NCI-H1048 (cell line): ENCODE measurements around the gene TAF11.
"Not testable (repeated sequence)": the region's sequence is repeated elsewhere in the genome, so short reads cannot be mapped to it uniquely, and the experiment has no call there.

Source experiments
- DNase-seq: peaks from one replicate; lab custom pipeline; 2025; lab: John Stamatoyannopoulos, UW

The TAF11 gene

DNA sequence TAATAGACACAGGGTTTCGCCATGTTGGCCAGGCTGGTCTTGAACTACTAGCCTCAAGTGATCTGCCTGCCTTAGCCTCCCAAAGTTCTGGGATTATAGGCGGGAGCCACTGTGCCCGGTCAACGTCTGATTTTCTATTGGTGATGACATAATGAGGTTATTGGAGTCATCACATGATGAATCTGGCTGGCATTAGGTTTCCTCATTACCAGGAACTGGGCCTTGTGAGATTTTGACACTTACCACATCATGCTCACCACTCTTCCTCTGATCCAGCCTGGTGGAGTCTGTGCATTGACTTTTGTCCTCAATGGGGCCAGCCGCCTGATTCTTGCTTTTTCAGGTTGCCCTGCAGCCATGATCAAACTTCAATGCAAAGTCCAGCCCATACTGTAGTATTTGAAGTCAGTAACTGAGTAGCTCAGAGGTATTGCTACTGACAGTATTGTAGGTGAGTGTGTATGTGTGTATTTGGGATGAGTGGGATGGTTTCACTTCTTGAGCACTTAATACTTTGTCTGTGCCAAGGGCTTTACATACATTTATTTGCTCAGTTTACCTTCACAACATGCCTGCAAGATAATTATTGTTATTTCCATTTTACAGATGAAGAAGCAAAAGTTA, 17.3 kb upstream of the TAF11 start:
- DNase-seq: no peak

- DNase-seq: no peak
These were observed 14.1 kb upstream of the TAF11 start for GRCh38 chr6:34901930-34902329.

- DNase-seq: no peak
These were observed 12.6 kb upstream of the TAF11 start for GRCh38 chr6:34900321-34901031.

DNA sequence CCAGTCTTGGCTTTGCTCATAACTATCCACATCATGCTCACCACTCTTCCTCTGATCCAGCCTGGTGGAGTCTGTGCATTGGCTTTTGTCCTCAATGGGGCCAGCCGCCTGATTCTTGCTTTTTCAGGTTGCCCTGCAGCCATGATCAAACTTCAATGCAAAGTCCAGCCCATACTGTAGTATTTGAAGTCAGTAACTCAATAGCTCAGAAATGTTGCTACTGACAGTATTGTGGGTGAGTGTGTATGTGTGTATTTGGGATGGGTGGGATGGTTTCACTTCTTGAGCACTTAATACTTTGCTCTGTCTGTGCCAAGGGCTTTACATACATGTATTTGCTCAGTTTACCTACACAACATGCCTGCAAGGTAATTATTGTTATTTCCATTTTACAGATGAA, 11.9 kb upstream of the TAF11 start:
- DNase-seq: not testable (repeated sequence)

- DNase-seq: no peak
These were observed 9.9 kb upstream of the TAF11 start for GRCh38 chr6:34897716-34898115.

DNA sequence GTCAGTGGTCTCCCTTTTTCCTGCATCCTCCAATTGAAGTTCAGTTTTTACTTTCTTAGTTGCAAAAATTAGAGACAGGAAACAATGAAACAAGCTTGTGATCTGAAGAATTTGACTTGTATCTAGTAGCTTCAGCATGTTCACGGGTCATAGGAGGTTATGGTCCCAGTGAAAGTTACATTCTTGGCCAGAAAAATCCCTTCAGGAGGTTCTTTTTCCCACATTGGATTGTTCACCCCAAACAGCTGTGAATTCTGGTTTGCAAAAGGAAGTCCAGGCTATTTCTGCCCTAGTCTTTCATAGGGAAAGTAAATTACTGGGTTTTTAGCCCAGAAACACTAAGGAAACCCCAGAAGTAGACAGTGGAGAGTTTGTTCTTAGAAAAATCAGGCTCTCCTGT, 9.3 kb upstream of the TAF11 start:
- no peak for DNase-seq

GRCh38 chr6:34894693-34895092, 6.9 kb upstream of the TAF11 start:
- no peak for DNase-seq

GRCh38 chr6:34891296-34891695, 3.5 kb upstream of the TAF11 start:
- no peak for DNase-seq

GRCh38 chr6:34890533-34890925, 2.7 kb upstream of the TAF11 start:
- no peak for DNase-seq

GRCh38 chr6:34888874-34889555, 1.2 kb upstream of the TAF11 start, which contains the start of gene ANKS1A:
Gene ANKS1A, plus strand, starts transcription at chr6:34889255. Its CDS starts 148 bp downstream, at chr6:34889403.
- DNase-seq: peak; percentile 78

DNA sequence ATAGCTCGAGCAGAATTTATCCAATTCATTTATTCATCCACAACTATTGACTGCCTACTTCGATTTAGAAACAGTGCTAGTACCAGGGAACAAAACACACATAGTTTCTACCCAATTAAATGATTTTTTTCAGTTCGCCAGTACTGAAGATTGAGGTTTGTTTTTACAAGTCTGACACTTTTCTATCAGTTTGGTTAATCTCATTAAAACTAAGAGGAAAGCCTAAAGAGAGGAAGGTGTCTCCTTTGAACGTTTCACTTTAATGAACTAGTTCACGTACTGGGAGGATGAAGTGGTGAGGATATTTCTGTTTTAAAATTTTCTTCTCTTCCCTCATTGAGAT, 643 bp upstream of the TAF11 start:
- DNase-seq: no peak

DNA sequence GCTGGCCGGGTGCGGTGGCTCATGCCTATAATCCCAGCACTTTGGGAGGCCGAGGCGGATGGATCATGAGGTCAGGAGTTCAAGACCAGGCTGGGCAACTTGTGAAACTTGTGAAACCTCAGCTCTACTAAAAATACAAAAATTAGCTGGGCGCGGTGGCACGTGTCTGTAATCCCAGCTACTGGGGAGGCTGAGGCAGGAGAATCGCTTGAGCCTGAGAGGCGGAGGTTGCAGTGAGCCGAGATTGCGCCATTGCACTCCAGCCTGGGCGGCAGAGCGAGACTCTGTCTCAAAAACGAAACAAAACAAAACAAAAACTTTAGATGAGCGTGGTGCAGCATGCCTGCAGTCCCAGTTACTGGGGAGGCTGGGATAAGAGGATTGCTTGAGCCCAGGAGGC, 2.0 kb downstream of the TAF11 start:
- DNase-seq: not testable (repeated sequence)

GRCh38 chr6:34884996-34885395, 2.8 kb downstream of the TAF11 start:
- DNase-seq: no peak

DNA sequence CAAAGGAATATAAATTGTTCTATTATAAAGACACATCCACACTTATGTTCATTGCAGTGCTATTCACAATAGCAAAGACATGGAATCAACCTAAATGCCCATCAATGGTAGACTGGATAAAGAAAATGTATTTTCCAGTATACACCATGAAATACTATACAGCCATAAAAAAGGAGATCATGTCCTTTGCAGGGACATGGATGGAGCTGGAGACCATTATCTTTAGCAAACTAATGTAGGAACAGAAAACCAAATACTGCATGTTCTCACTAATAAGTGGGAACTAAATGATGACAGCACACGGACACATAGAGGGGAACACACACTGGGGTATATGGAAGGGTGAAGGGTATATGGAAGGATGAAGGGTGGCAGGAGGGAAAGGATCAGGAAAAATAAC, 3.8 kb downstream of the TAF11 start:
- not testable (repeated sequence) for DNase-seq

DNA sequence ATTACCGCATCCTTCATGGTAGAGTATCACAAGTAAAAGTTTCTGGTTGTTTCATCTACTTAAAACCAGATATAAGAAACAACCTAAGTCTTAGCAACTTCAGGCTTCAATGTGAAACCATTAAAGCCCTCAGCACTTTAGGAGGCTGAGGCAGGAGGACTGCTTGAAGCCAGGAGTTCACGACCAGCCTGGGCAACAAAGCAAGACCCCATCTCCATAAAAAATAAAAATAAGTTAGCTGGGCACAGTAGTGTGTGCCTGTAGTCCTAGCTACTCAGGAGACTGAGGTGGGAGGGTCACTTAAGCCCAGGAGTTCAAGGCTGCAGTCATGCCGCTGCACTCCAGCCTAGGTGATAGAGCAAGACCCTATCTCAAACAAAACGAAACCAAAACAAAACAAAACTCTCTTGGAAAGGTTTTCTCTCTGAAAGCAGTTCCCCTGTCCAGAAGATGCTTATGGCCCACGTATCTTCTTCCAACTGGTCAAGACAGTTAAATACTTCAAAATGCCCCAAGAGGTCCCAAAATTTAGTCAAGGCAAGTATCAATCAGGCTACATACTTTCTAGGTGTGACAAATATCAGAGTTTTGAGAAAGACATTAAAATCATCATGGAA, 9.9 kb downstream of the TAF11 start:
- DNase-seq: no peak

- no peak for DNase-seq
These were observed 10.6 kb downstream of the TAF11 start for GRCh38 chr6:34877259-34877658.

DNA sequence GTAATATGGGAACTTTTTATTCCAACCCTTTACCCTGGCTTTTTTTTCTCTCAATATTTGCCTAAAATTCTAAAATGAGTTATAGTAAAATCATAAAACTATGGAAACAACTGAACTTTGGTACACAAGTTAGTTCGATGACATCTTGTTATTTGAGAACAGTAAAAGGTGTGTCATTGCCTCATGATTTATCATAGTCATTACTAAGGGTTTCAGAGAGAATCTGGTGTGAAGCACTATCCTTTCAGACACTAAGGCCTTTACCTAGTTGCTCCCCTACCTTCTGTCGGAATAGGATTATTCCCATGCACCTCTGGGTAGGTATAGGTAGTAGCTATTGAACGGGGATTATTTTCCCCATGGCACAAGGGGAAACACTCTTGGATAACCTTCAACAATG, 11.4 kb downstream of the TAF11 start:
- DNase-seq: no peak

DNA sequence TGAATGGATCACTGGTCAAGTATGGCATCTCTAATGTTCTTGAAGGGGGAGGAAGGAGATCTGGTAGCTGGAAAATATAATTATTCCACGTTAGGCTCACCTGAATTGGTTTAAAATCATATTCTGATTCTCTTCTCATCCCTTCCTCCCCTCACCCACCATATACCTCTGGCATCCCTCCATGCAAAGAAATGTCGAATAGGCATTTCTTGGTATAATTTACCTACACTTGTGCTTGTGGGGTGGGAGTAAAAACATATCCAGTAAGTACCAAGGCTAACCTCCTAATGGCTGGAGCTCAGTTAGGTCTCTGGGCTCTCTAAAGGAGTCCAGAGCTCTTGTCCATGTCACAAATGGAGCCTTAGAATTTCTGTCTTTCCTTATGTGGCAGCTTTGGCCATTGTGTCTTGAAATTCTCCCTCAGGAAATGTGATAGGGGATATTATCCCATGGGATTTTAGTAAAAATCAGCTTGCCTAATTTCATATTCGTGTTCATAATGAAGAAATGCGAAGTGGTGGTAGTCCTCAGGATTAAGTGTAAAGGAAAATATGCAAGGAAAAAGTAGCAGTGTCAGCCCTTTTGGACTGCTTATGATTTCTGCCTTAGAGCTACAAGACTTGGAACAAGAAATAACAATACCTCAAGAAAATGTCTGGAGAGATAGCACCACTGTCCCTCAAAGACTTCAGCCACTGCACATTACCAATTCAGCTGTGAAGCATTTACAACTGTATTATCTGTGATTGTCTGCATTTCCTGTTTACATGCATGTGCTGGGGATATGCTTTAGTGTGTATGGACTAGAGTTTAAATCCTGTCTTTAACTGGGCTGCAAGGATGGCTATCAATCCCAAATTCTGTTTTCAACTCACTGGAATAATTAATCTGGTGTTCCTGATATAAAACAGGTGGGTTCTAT, 12.3 kb downstream of the TAF11 start:
- no peak for DNase-seq

GRCh38 chr6:34872332-34872731, 15.5 kb downstream of the TAF11 start:
- DNase-seq: no peak

DNA sequence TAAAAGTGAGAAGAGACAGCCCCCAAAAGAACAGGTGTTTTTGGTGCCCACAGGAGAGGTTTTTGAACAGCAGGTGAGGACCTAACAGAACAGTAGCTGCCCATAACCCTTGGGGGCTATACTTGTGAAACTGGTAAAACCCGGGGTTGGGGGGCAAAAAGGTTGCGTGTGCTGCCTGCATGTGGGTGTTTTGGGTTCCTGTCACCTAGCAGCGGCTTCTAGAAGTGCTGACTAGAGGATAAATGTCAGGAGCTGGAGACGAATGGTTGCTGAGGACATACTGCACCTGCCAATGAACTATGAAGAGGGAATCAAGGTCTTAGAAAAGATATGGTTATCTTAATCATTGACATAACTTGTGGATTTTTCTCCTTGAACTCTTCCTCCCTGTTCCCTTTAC, 16.0 kb downstream of the TAF11 start:
- no peak for DNase-seq

DNA sequence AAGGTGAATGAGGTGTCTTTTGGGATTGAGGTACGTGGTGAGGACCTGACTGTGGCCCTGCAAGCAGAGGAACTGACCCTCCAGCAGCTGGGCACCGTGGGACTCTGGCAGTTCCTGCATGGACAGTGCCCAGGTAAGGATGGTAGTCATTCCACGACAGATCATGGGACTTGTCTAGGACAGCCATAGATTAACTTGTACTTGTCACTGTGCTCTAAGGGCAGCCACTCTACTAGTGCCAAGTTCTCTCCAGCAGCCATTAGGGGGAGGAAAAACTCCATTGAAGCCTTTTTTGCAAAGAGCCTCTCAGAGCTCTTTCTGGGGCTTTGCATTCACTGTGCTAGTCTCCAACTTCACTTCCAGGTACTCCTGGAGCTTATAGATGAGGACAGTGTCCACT, 20.4 kb downstream of the TAF11 start:
- DNase-seq: no peak

- DNase-seq: no peak
These were observed 21.3 kb downstream of the TAF11 start for GRCh38 chr6:34866509-34866908.
